Hematopoietic multipotent progenitor cell treated with erythropoietin and hydrocortisone succinate and interleukin-3 and kit ligand, for 8 days (in vitro differentiated cells): ENCODE data around the gene ST8SIA5.

Experiments
- DNase-seq: peaks from one replicate; pipeline ENCODE4 v3.0.0-alpha.2; 2015

The ST8SIA5 gene

GRCh38 chr18:46623541-46623940 is 133.3 kb downstream of the ST8SIA5 start:
- DNase-seq, result no peak

GRCh38 chr18:46622999-46623398 is 133.9 kb downstream of the ST8SIA5 start:
- DNase-seq, result peak; percentile 26

- DNase-seq, result no peak
Observed at GRCh38 chr18:46622451-46622850, 134.4 kb downstream of the ST8SIA5 start.

- DNase-seq, result no peak
Observed at GRCh38 chr18:46621871-46622270, 135.0 kb downstream of the ST8SIA5 start.

GRCh38 chr18:46621111-46621766 is 135.6 kb downstream of the ST8SIA5 start:
- no peak for DNase-seq

DNA sequence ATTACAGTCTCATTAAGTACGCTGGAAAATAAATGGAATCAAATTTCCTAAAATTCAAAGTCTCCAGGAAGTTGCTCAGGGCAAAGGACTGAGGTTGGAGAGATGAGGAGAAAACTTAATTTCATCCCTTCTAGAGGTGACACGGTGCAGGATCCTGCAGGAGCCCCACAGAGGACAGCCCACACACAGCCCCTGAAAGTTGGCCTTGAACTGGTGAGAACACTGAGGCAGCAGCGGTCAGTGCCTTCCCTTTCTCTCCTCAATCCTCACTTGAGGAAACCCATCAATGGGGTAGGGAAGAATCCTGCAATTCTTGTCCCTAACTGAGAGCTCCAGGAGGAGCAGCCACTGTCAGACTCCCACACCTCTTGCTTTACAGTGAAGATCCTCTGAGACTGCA is 137.3 kb downstream of the ST8SIA5 start:
- no peak for DNase-seq
